Panc1 (cell line): Measurements from ENCODE around the gene LURAP1L.

ENCODE experiments used
- POLR2AphosphoS5 ChIP-seq: IDR thresholded peaks from 2 replicates; pipeline ENCODE4 v1.6.1; 2012; ENCODE audit warnings: mild to moderate bottlenecking, low read depth, low read length, moderate library complexity
- SIN3A ChIP-seq: IDR thresholded peaks from 2 replicates; pipeline ENCODE4 v1.6.1; 2012; ENCODE audit warnings: low read depth, mild to moderate bottlenecking, low read length, moderate library complexity, borderline replicate concordance; ENCODE audit not compliant: insufficient read depth
- TCF7L2 ChIP-seq: IDR thresholded peaks from 2 replicates; pipeline ENCODE4 v1.6.1; 2011; ENCODE audit warnings: mild to moderate bottlenecking, low read depth, low read length, inconsistent platforms
- TF ChIP-seq, protein P1 (sequence below): fragments of 450-650 bp; IDR thresholded peaks from 2 replicates; pipeline ENCODE4 v1.5.1; 2017; ENCODE audit warnings: mild to moderate bottlenecking
- TF ChIP-seq, protein P2 (sequence below), 2 experiments: IDR thresholded peaks; 2 replicates each; pipeline ENCODE4 v1.6.1; 2011 to 2012; ENCODE audit warnings: low read depth in 2 of 2, control low read depth in 1 of 2, low read length in 1 of 2, mild to moderate bottlenecking in 1 of 2, moderate library complexity in 1 of 2; ENCODE audit not compliant: insufficient read depth in 1 of 2

DNA sequence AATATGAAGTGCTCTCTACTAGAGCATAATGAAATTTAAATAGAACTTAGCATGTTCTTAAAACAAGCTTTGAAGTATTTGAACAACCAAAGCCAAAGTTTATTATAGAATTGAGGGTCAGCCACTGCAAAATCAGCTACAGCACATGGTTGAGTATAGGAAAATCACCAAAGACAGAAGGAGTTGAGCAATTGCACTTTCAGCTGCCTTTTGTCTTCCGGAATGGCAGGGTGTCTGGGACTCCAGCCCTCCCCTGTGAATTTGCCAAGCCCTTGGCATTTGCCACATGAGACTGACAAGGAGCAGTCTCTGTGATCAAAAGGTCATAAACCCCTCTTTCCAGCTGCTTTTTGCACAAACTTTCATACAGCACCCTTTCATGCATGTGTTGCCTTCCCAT lies 8.5 kb upstream of the LURAP1L start:
- TF ChIP-seq, protein P1, sequence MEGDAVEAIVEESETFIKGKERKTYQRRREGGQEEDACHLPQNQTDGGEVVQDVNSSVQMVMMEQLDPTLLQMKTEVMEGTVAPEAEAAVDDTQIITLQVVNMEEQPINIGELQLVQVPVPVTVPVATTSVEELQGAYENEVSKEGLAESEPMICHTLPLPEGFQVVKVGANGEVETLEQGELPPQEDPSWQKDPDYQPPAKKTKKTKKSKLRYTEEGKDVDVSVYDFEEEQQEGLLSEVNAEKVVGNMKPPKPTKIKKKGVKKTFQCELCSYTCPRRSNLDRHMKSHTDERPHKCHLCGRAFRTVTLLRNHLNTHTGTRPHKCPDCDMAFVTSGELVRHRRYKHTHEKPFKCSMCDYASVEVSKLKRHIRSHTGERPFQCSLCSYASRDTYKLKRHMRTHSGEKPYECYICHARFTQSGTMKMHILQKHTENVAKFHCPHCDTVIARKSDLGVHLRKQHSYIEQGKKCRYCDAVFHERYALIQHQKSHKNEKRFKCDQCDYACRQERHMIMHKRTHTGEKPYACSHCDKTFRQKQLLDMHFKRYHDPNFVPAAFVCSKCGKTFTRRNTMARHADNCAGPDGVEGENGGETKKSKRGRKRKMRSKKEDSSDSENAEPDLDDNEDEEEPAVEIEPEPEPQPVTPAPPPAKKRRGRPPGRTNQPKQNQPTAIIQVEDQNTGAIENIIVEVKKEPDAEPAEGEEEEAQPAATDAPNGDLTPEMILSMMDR: no peak
- TF ChIP-seq POLR2AphosphoS5 (no peak), TCF7L2 (no peak), SIN3A (no peak)
- TF ChIP-seq, protein P2, sequence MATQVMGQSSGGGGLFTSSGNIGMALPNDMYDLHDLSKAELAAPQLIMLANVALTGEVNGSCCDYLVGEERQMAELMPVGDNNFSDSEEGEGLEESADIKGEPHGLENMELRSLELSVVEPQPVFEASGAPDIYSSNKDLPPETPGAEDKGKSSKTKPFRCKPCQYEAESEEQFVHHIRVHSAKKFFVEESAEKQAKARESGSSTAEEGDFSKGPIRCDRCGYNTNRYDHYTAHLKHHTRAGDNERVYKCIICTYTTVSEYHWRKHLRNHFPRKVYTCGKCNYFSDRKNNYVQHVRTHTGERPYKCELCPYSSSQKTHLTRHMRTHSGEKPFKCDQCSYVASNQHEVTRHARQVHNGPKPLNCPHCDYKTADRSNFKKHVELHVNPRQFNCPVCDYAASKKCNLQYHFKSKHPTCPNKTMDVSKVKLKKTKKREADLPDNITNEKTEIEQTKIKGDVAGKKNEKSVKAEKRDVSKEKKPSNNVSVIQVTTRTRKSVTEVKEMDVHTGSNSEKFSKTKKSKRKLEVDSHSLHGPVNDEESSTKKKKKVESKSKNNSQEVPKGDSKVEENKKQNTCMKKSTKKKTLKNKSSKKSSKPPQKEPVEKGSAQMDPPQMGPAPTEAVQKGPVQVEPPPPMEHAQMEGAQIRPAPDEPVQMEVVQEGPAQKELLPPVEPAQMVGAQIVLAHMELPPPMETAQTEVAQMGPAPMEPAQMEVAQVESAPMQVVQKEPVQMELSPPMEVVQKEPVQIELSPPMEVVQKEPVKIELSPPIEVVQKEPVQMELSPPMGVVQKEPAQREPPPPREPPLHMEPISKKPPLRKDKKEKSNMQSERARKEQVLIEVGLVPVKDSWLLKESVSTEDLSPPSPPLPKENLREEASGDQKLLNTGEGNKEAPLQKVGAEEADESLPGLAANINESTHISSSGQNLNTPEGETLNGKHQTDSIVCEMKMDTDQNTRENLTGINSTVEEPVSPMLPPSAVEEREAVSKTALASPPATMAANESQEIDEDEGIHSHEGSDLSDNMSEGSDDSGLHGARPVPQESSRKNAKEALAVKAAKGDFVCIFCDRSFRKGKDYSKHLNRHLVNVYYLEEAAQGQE (IDR thresholded peaks at IDR 0.05; ENCODE audit: insufficient read depth in 1 of 2, low read depth in 2 of 2, low read length in 1 of 2): no peak
